ENCODE results near the gene CDCA7. TPM values are rescaled to one million over a fixed set of nuclear protein-coding genes. Genes with fewer than 3 reads are reported as not detected.
"Not testable (repeated sequence)": the region's sequence is repeated elsewhere in the genome, so short reads cannot be mapped to it uniquely, and the experiment has no call there.

Gene CDCA7
- total RNA-seq, 1 donor from 2014 or later = 0.86 TPM

- DNase-seq (ENCODE audit: low spot score) = peak; percentile 80
Measured at GRCh38 chr2:173402405-173402974, 47.8 kb downstream of the CDCA7 start.

DNA sequence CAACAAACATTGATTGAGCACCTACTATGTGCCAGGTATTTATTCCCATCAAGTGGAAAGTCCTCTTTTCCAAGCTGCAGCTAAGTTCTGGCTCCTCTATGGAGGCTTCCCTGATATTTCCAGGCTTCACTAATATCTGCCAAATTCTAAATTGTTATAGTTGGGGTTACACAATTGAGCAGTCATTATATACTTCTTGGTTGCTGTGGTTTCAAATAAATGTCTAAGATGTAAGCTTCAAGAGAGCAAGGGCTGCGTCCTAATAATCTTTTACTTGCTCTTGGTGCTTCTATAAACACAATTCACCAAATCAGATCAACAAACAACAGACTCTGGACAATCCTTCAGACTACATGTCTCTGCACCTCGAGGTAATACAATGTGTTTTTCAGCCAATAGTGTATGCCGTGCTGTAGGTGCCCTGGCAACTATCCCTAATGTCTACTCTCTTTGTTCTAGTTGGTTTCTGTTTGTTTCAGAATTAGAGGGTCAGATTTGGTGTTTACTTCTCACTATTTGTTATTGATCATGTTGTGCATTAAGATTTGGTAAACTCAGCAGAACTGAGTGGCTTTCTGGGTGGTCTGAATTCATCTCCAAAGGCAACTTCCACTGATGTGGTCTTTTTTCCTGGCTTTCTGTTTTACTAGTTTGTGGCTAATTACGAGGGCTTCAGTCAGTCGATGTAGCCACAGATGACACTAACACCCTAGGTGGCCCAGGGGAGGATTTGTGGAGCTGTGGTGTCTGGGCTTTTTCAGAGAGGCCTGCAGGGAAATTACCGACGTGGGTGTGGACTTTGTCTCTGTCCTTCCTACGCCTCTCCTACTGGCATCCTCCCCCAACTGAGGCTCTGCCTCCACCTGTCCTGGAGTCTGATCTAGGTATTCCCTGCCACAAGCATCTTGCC lies 50.4 kb downstream of the CDCA7 start:
- DNase-seq (ENCODE audit: low spot score) = no peak

GRCh38 chr2:173407176-173407575 lies 52.5 kb downstream of the CDCA7 start:
- no peak for DNase-seq (ENCODE audit: low spot score)

DNA sequence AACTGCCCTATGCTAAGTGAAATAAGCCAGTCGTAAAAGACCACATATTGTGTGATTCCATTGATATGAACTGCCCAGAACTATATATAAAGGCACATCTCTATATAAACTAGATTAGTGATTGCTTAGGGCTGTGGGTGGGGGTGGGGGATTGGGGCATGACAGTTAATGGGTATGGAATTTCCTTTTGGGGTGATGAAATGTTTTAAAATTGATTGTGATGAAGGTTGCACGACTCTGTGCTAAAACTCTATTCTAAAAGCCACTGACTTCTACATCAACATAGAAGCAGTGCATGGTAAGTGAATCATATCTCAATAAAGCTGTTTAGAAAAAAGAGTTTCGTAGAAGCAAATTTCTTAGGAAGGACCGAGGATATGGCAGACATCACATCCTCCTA lies 53.0 kb downstream of the CDCA7 start:
- no peak for DNase-seq (ENCODE audit: low spot score)

GRCh38 chr2:173410579-173410978 lies 55.9 kb downstream of the CDCA7 start:
- DNase-seq (ENCODE audit: low spot score) = no peak

- DNase-seq (ENCODE audit: low spot score) = no peak
Measured at GRCh38 chr2:173412628-173413027, 58.0 kb downstream of the CDCA7 start.

DNA sequence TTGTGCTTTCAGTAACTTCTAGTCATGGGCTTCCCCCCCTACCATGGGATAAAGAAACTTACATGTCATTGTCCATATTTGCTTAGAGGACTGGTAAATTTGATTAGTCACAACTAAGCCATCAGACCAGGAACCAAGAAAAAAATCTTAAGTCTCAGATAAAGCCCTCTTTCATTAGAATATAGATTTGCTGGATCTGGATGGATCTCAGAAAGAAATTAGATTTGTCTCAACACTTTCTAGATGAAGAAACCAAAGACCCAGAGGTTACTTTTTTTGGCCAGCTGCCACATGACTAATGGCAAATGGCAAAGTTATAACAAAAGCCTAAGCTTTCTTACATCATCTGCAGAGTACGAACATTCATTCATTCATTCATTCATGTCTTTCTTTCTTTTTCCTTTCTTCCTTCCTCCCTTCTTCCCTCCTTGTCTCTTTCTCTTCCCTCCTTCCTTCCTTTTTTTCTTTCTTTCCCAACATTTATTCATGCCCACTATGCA lies 60.2 kb downstream of the CDCA7 start:
- no peak for DNase-seq (ENCODE audit: low spot score)

DNA sequence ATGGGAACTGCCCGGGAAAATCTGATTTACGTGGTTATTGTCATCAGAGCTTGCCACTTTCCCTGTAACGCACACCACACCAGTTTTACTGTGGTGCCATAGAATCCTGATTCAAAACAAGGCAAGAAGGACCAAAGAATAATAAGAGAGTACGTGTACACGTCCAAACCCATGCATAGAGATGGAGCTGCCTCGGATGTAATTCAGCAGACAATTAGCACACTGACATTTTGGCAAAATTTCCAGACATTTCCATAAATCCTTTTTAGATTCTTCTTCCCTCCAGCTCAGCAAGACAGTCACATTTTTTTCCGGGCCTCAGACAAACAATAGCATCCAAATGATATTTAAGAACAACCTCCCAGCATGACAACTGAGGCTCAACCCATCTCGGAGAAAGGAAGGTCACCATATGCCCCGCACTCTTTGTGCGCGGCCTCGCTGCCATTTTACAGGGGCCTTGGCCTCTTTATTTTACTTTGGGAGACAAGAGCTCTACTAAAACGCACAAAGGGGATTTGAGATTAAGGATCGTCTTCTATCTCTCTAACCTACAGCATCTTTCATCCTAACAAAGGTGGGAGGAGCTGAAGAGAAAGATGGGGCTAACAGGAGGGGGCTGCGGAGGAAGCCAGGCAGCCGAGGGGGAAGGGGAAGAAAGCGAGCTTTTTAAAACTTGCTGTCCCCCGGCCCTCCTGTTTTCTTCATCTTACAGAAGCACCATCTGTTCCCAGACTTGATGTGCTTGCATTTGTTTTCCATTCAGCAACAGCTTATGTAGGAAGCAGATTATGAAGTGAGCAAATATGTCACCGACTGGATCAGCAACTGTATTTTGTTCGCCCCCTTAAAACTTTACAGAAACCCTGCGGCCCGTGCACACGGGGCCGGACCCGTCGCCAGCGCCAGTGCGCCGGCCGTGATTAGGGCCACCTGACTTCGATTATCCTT lies 61.0 kb downstream of the CDCA7 start:
- DNase-seq (ENCODE audit: low spot score) = no peak

- not testable (repeated sequence) for DNase-seq (ENCODE audit: low spot score)
Measured at GRCh38 chr2:173416415-173417152, 61.9 kb downstream of the CDCA7 start.

DNA sequence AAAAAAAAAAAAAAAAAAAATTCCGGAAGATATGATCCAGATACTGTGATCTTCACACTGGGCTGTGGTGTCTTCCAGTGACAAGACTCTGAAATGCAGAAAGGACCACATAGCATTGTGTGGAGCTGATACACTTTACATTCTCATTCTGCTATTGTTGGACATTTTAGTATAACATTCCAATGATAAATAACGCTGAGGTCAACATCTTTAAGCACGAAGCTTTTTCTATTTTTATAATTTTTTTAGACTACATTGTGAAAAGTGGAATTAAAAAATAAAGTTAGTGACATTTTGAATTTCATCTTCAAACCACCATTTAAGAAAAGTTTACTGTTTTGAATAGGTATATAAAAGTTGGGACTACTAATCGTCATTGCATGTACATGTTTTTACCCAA lies 62.7 kb downstream of the CDCA7 start:
- no peak for DNase-seq (ENCODE audit: low spot score)

- DNase-seq (ENCODE audit: low spot score) = no peak
Measured at GRCh38 chr2:173417802-173418201, 63.1 kb downstream of the CDCA7 start.
